Right lobe of liver (tissue), 4 donors: ENCODE measurements around the gene TAOK3.

Experiments used
- CTCF ChIP-seq, 4 donors: fragments of 200-600 bp in 3 of 4; fragments of 450-650 bp in 1 of 4; IDR thresholded peaks; one replicate each; pipeline versions ENCODE4 v1.5.1 to v1.8.0; 2016 to 2022; ENCODE audit warnings: antibody characterized with exemption in 4 of 4, mild to moderate bottlenecking in 2 of 4
- POLR2A ChIP-seq: fragments of 450-650 bp; IDR thresholded peaks from one replicate; pipeline ENCODE4 v1.6.1; 2017; ENCODE audit warnings: antibody characterized with exemption, mild to moderate bottlenecking
- donor health status: DM: no; HTN: no; CAD: no.
- donor health status: DM: no; HTN: no; CAD: no.
- donor health status: DM: no; HTN: yes; CAD: no.

GRCh38 chr12:118299791-118300460, 72.8 kb downstream of the TAOK3 start:
- TF ChIP-seq CTCF (IDR thresholded peaks at IDR 0.05): no peak
- no peak for TF ChIP-seq POLR2A
